ENCODE data around the gene ANKRD55. TPM values are rescaled to one million over a fixed set of nuclear protein-coding genes. Genes with fewer than 3 reads are reported as not detected.
"Not testable (repeated sequence)": the region's sequence is repeated elsewhere in the genome, so short reads cannot be mapped to it uniquely, and the experiment has no call there.

Gene ANKRD55
- total RNA-seq, 2 experiments from 2014 or later = 0.37 to 0.52 TPM

DNA sequence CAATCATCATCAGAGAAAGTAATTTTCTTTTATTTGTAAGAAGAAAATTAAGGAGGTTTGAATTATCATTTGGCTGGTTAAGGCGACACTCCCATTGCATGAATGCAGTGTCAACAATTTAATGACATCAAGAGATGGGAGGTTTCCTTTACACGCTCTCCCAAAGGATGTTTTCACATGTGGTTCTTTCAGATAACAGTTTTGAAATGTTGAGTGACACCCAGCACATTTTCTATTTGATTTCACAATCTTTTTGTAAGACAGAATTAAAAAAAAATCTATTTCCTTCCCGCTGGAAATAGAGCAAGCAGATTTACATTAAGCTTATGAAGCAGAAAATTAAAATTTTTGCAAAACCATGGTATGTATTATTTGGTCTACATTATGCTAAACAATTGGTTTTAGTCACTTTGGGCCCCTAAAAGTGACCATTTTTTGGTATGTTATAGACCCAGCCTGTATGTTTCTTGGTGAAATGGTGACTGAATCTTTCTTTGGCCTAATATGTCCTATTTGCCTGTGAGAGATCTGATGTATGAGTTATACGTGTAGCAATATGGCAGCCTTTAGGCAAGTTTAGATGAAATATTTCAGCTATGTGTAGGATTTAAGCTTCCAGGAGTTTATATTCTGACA lies 18.9 kb upstream of the ANKRD55 start:
- CTCF ChIA-PET = interaction anchor here (0.7 to 1.8 kb wide), 2 partner anchors 12 to 17 kb away, joined by 3 to 5 read pairs; no protein-coding TSS in a partner anchor
- Mint-ChIP-seq H3K27me3 (ENCODE audit: low read depth) (peaks cover 7% of the 10 kb centered on the region), H3K9me3 (ENCODE audit: insufficient read depth) (no peaks in the 10 kb centered on the region), H3K27ac (no peak overlapping the region), H3K4me3 (no peak overlapping the region), H3K4me1 (ENCODE audit: low read depth) (no peaks in the 10 kb centered on the region), H3K36me3 (ENCODE audit: low read depth) (no peaks in the 10 kb centered on the region)
- POLR2A ChIA-PET = no interaction called here
- no peak for ATAC-seq
- DNase-seq = no peak

DNA sequence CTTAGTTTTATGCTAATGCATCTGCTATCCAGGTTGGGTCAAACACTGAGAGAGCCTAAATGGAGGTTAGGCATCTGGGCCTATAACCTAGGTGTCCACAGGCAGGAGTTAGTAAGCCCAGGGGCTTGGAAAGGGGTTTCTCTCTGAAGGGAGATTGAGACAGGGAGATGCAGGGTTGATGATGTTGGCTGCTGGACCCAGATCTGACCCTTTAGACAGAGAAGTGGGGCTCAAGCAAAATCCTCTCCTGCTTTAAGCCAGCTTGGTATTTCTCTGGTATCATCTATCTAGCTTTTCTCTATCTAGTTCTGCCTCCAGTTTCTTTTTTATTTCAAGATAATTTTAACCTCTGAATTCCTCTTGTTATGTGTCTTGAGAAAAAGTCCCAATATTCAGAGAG lies 18.3 kb upstream of the ANKRD55 start:
- no peaks in the 10 kb centered on the region for H3K4me1 Mint-ChIP-seq (ENCODE audit: low read depth)
- DNase-seq (no peak), ATAC-seq (no peak)
- H3K4me3 Mint-ChIP-seq = no peak overlapping the region
- H3K27ac Mint-ChIP-seq = no peak overlapping the region
- peaks cover 4% of the 10 kb centered on the region for H3K27me3 Mint-ChIP-seq (ENCODE audit: low read depth)
- H3K9me3 Mint-ChIP-seq (ENCODE audit: insufficient read depth) = no peaks in the 10 kb centered on the region
- no peaks in the 10 kb centered on the region for H3K36me3 Mint-ChIP-seq (ENCODE audit: low read depth)
- CTCF ChIA-PET = no interaction called here
- POLR2A ChIA-PET = no interaction called here

DNA sequence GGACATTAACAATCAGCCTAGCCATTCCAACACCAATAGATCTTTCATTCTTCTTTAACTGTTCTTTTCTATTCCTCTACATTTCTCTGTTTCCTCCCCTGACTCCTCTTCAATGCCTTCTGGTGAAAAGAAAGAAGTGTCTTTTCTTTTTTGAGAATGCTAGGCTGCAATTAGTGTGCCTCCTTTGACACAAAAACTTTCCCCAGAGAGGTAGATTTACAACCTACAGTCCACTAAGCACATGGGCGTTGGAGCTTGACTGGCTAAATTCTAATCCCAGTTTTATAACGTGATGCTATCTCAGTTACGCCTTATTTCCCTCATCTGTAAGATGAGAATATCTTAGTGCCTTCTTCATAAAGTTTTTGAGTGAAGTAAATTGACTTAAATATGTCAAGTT lies 16.9 kb upstream of the ANKRD55 start:
- POLR2A ChIA-PET = no interaction called here
- Mint-ChIP-seq H3K36me3 (ENCODE audit: low read depth) (no peaks in the 10 kb centered on the region), H3K27me3 (ENCODE audit: low read depth) (peaks cover 3% of the 10 kb centered on the region), H3K4me1 (ENCODE audit: low read depth) (no peaks in the 10 kb centered on the region), H3K27ac (no peak overlapping the region), H3K9me3 (ENCODE audit: insufficient read depth) (no peaks in the 10 kb centered on the region), H3K4me3 (no peak overlapping the region)
- CTCF ChIA-PET = no interaction called here
- ATAC-seq = no peak
- DNase-seq = no peak

DNA sequence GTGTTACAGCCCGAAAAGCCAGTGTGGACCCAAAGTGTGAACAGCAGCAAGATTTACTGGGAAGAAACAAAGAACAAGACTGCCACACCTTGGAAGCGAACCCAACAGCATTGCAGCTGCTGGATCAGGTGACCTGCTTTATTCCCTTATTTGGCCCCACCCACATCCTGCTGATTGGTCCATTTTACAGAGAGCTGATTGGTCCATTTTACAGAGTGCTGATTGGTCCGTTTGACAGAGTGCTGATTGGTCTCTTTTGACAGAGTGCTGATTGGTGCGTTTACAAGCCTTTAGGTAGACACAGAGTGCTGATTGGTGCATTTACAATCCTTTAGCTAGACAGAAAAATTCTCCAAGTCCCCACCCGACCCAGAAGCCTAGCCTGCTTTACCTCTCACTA lies 16.0 kb upstream of the ANKRD55 start:
- H3K27me3 Mint-ChIP-seq (ENCODE audit: low read depth); CTCF ChIA-PET; H3K4me3 Mint-ChIP-seq; H3K9me3 Mint-ChIP-seq (ENCODE audit: insufficient read depth); H3K36me3 Mint-ChIP-seq (ENCODE audit: low read depth); H3K4me1 Mint-ChIP-seq (ENCODE audit: low read depth); POLR2A ChIA-PET; H3K27ac Mint-ChIP-seq; ATAC-seq; DNase-seq: not testable (repeated sequence)

DNA sequence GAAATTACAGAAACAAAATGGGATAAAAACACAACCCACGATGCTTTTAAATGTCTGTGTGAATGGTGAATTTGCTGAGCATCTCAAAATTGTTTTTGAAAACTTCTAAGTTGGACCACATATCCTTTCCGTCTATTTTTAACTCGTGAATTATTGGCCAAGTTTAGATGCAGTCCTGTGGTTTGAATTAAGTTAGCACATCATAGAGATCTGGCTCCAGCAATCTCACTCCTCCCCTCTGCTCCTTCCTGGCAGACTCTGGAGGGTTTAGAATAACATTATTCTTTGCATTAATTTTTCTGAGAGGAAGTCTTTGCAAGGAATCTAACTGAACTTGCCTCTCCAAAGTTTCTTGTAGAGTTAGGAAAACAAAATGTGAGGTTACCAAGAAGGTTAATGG lies 14.5 kb upstream of the ANKRD55 start:
- Mint-ChIP-seq H3K9me3 (ENCODE audit: insufficient read depth) (no peaks in the 10 kb centered on the region), H3K27ac (no peak overlapping the region), H3K4me1 (ENCODE audit: low read depth) (no peaks in the 10 kb centered on the region), H3K4me3 (no peak overlapping the region), H3K27me3 (ENCODE audit: low read depth) (peaks cover 3% of the 10 kb centered on the region), H3K36me3 (ENCODE audit: low read depth) (no peaks in the 10 kb centered on the region)
- ChIA-PET POLR2A (no interaction called here), CTCF (no interaction called here)
- no peak for DNase-seq
- no peak for ATAC-seq

DNA sequence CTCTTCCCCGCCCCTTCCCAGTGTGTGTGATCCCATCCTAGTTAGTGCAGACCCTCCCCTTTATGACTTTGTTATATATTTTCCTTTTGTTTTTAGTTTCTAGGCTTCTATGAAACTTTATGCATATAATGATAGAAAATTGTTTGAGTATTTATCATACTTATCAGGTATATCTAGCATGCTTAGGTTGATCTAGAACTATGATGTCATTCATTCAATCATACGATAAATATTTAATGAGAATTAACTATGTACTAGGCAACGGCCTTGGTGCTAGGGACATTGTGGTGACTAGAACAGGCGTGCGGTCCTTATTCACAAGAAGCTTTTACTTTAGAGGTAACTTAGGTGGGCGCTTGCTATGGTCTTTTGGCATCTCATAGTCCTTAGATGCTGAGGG lies 13.6 kb upstream of the ANKRD55 start:
- CTCF ChIA-PET = no interaction called here
- POLR2A ChIA-PET = no interaction called here
- no peak overlapping the region for H3K4me3 Mint-ChIP-seq
- no peak overlapping the region for H3K27ac Mint-ChIP-seq
- H3K27me3 Mint-ChIP-seq (ENCODE audit: low read depth) = peaks cover 3% of the 10 kb centered on the region
- no peaks in the 10 kb centered on the region for H3K9me3 Mint-ChIP-seq (ENCODE audit: insufficient read depth)
- no peaks in the 10 kb centered on the region for H3K4me1 Mint-ChIP-seq (ENCODE audit: low read depth)
- ATAC-seq = no peak
- DNase-seq = no peak
- H3K36me3 Mint-ChIP-seq (ENCODE audit: low read depth) = no peaks in the 10 kb centered on the region

DNA sequence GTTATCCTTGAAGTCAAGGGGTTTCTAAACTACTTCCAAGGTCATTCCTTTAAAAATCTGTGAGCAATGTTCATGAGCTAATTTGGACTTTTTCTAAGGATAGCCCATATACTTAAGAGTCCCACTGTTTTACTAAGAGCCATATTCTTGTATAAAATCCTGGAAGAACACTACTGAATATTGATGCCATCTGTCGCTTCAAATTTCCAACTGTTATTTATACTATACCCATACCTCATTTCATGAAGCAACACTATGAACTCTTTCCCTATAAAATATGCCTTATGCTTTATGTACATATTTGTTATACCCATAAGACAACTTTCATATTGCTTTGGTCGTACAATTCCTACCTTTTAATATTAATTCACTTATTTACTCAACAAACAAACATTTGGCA lies 12.4 kb upstream of the ANKRD55 start:
- CTCF ChIA-PET = interaction anchor here (0.8 kb wide), 1 partner anchor 25 kb away, joined by 3 read pairs; no protein-coding TSS in a partner anchor
- no peaks in the 10 kb centered on the region for H3K36me3 Mint-ChIP-seq (ENCODE audit: low read depth)
- H3K9me3 Mint-ChIP-seq (ENCODE audit: insufficient read depth) = peaks cover 4% of the 10 kb centered on the region
- POLR2A ChIA-PET = no interaction called here
- no peak overlapping the region for H3K27ac Mint-ChIP-seq
- H3K4me1 Mint-ChIP-seq (ENCODE audit: low read depth) = no peaks in the 10 kb centered on the region
- ATAC-seq (no peak), DNase-seq (no peak)
- peaks cover 3% of the 10 kb centered on the region for H3K27me3 Mint-ChIP-seq (ENCODE audit: low read depth)
- no peak overlapping the region for H3K4me3 Mint-ChIP-seq

DNA sequence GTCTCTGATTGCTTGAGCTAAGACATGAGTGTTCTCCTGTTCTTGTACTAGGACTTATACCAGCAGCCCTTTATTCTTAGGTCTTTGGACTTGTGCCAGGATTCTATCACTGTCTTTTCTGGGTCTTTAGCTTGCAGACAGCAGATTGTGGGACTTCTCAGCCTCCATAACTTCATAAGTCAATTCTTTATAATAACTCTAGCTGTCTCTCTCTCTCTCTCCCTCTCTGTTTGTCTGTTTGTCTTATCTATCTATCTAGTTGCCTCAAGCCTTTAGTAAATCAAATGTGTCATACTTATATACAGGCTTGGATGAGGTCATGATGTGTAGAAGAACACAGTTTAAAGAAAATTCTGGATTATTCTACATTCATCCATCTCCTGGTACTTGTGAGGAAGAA lies 11.5 kb upstream of the ANKRD55 start:
- no peak overlapping the region for H3K4me3 Mint-ChIP-seq
- no peaks in the 10 kb centered on the region for H3K4me1 Mint-ChIP-seq (ENCODE audit: low read depth)
- ChIA-PET CTCF (interaction anchor here (0.6 kb wide), 1 partner anchor 26 kb away, joined by 3 read pairs; no protein-coding TSS in a partner anchor), POLR2A (no interaction called here)
- no peak for DNase-seq
- peaks cover 3% of the 10 kb centered on the region for H3K27me3 Mint-ChIP-seq (ENCODE audit: low read depth)
- H3K9me3 Mint-ChIP-seq (ENCODE audit: insufficient read depth) = peaks cover 5% of the 10 kb centered on the region
- H3K36me3 Mint-ChIP-seq (ENCODE audit: low read depth) = no peaks in the 10 kb centered on the region
- ATAC-seq = no peak
- H3K27ac Mint-ChIP-seq = no peak overlapping the region

DNA sequence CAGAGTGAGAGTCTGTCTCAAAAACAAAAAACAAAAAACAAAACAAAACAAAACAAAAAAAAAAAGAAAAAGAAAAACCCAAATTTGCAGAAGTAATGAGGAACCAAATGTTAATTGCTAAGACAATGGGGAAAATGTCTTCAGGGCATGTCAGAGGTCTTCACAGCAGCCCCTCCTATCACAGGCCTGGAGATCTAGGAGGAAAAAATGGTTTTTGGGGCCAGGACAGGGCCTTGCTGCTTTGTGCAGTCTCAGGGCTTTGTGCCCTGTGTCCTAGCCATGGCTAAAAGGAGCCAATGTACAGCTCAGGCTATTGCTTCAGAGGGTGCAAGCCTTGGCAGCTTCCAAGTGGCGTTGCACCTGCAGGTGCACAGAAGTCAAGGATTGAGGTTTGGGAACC lies 9.1 kb upstream of the ANKRD55 start:
- DNase-seq; H3K4me1 Mint-ChIP-seq (ENCODE audit: low read depth); H3K4me3 Mint-ChIP-seq; H3K9me3 Mint-ChIP-seq (ENCODE audit: insufficient read depth); H3K27me3 Mint-ChIP-seq (ENCODE audit: low read depth); CTCF ChIA-PET; ATAC-seq; H3K27ac Mint-ChIP-seq; H3K36me3 Mint-ChIP-seq (ENCODE audit: low read depth): not testable (repeated sequence)
- POLR2A ChIA-PET = interaction anchor here (0.6 kb wide), 1 partner anchor 404 kb away, joined by 3 read pairs; no protein-coding TSS in a partner anchor

DNA sequence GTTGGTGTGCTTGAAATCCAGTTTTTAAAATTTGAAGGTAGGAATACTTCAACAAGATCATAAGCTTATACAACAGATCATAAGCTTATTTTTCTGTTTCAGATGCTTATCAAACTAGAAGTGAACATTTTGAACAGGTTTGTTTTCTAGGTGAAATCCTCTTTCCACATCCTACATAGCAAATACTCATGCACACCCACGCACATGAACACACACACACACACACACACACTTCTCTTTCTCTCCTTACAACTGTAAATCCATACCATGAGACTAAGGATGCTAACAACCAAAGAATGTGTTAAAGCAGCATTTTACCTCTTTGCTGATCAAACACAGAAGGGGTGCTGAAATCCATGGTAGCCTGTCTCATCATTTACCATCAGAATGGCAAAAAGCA lies 592 bp downstream of the ANKRD55 start:
- Mint-ChIP-seq H3K9me3 (ENCODE audit: insufficient read depth) (no peaks in the 10 kb centered on the region), H3K4me3 (no peak overlapping the region), H3K27ac (no peak overlapping the region), H3K27me3 (ENCODE audit: low read depth) (peaks cover 28% of the 10 kb centered on the region), H3K36me3 (ENCODE audit: low read depth) (no peaks in the 10 kb centered on the region), H3K4me1 (ENCODE audit: low read depth) (no peaks in the 10 kb centered on the region)
- ChIA-PET CTCF (no interaction called here), POLR2A (interaction anchor here (0.6 kb wide), 1 partner anchor 16 kb away, joined by 4 read pairs; no protein-coding TSS in a partner anchor)
- ATAC-seq (no peak), DNase-seq (no peak)

DNA sequence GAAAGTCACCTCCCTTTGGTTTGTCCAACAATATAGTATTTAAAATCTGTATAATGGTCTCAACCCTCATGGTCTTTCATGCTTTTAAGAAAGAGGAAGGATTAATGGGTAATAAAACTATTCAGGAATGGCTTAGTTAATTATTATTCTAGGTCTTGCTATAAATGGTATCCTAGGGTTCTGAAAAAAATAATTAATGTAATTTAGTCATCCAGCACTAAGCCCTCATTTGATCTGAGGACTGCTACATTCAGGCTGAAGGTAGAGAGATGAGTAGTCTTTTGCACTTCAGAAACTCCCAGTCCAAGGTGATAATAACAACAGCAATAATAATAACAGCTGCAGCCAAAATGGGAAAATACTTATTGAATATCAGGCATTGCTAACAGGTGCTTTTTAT lies 2.6 kb downstream of the ANKRD55 start:
- ChIA-PET POLR2A (no interaction called here), CTCF (interaction anchor here (1.4 kb wide), 1 partner anchor 10 kb away, joined by 3 read pairs; no protein-coding TSS in a partner anchor)
- ATAC-seq = no peak
- DNase-seq = no peak
- peaks cover 8% of the 10 kb centered on the region for H3K4me1 Mint-ChIP-seq (ENCODE audit: low read depth)
- peaks cover 6% of the 10 kb centered on the region for H3K9me3 Mint-ChIP-seq (ENCODE audit: insufficient read depth)
- H3K27ac Mint-ChIP-seq = no peak overlapping the region
- no peak overlapping the region for H3K4me3 Mint-ChIP-seq
- peaks cover 25% of the 10 kb centered on the region for H3K27me3 Mint-ChIP-seq (ENCODE audit: low read depth)
- H3K36me3 Mint-ChIP-seq (ENCODE audit: low read depth) = no peaks in the 10 kb centered on the region

DNA sequence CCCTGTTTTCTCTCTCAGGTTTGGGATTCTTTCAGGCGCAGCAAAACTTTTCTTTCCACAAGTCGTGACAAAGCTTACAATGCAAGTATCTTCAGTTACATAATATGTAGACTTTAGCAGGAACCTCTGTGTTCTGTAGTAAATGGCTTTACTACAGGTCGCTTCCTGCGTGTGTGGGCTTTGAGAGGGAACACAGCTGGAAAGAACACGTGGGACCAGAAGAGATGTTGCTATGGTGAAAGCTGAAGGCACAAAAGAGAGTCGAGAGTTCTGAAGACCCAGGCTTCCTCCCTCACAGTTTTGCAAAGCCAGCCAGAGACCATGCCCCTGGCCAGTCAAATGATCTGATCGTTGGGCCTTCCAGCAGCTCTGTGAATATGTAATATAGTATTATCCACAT lies 4.0 kb downstream of the ANKRD55 start:
- peaks cover 8% of the 10 kb centered on the region for H3K4me1 Mint-ChIP-seq (ENCODE audit: low read depth)
- ATAC-seq (no peak), DNase-seq (no peak)
- H3K27ac Mint-ChIP-seq = no peak overlapping the region
- H3K27me3 Mint-ChIP-seq (ENCODE audit: low read depth) = peaks cover 26% of the 10 kb centered on the region
- ChIA-PET POLR2A (no interaction called here), CTCF (no interaction called here)
- H3K4me3 Mint-ChIP-seq = no peak overlapping the region
- H3K36me3 Mint-ChIP-seq (ENCODE audit: low read depth) = no peaks in the 10 kb centered on the region
- peaks cover 6% of the 10 kb centered on the region for H3K9me3 Mint-ChIP-seq (ENCODE audit: insufficient read depth)

DNA sequence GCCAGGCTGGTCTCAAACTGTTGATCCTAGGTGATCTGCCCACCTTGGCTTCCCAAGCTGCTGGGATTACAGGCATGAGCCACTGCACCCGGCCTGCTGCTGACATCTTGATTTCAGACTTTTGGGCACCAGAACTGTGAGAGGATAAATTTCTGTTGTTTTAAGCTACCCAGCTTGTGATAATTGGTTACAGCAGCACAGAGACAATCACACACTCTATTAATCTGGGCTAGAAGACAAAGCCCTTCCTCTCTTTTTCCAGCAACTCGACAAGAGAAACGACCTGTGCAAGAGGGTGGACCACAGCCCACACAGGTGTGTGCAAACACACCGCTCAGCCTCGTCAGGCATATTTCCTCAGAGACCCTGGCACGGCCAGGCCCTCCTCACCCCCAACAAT lies 4.5 kb downstream of the ANKRD55 start:
- ATAC-seq (no peak), DNase-seq (no peak)
- Mint-ChIP-seq H3K27me3 (ENCODE audit: low read depth) (peaks cover 26% of the 10 kb centered on the region), H3K27ac (no peak overlapping the region), H3K4me1 (ENCODE audit: low read depth) (peaks cover 8% of the 10 kb centered on the region), H3K4me3 (no peak overlapping the region), H3K9me3 (ENCODE audit: insufficient read depth) (peaks cover 6% of the 10 kb centered on the region), H3K36me3 (ENCODE audit: low read depth) (no peaks in the 10 kb centered on the region)
- ChIA-PET POLR2A (no interaction called here), CTCF (no interaction called here)

All from activated CD8-positive, alpha-beta T cell treated with anti-CD3 and anti-CD28 coated beads, Interleukin-2, amount 10 ng/mL, durations not matched to agents 7 days and 5 days (primary cell).